Liver (tissue), 3 donors: Measurements from ENCODE around the gene C15orf62.

Source experiments
- CTCF ChIP-seq: fragments of 150-350 bp; IDR thresholded peaks from 2 replicates; pipeline ENCODE4 v1.5.1; 2017; ENCODE audit warnings: improper control_type of control experiment, low read depth, low read length; ENCODE audit not compliant: missing input control
- EGR1 ChIP-seq, 2 donors: IDR thresholded peaks; 2 replicates each; pipeline ENCODE4 v1.6.1; 2016 to 2018; ENCODE audit warnings: antibody characterized with exemption in 2 of 2, low read depth in 2 of 2
- REST ChIP-seq: IDR thresholded peaks from 2 replicates; pipeline ENCODE4 v1.6.1; 2016; ENCODE audit warnings: antibody characterized with exemption, mild to moderate bottlenecking
- donor health status: healthy.
- donor health status: healthy.

- no peak for TF ChIP-seq EGR1 (IDR thresholded peaks at IDR 0.05; ENCODE audit: low read depth in 2 of 2)
- no peak for TF ChIP-seq REST
- no peak for TF ChIP-seq CTCF
These were observed 21.8 kb upstream of the C15orf62 start for GRCh38 chr15:40747685-40748631.
